Esophagus muscularis mucosa (tissue), 4 donors: ENCODE data around the gene CTNNA3. TPM values are rescaled to one million over a fixed set of nuclear protein-coding genes. Genes with fewer than 3 reads are reported as not detected.

Experiments used
- DNase-seq: peaks from one replicate; pipeline ENCODE4 v3.0.0-alpha.2; 2017; ENCODE audit errors: extremely low spot score
- H3K27ac ChIP-seq, 4 donors: fragments of 200-600 bp; sonication (generic); replicated peaks in 1 of 4; 1 replicate in 3 of 4; 2 replicates in 1 of 4; pipeline ENCODE4 v1.5.1; 2016 to 2019; ENCODE audit warnings: mild to moderate bottlenecking in 1 of 4
- H3K27me3 ChIP-seq, 4 donors: fragments of 200-600 bp; sonication (generic); one replicate each; pipeline versions ENCODE4 v1.5.1 to v1.6.0; 2016 to 2019
- H3K36me3 ChIP-seq, 4 donors: fragments of 200-600 bp; sonication (generic); one replicate each; pipeline ENCODE4 v1.5.1; 2016 to 2019
- H3K4me1 ChIP-seq, 4 donors: fragments of 200-600 bp; sonication (generic); one replicate each; pipeline ENCODE4 v1.5.1; 2016 to 2019
- H3K4me3 ChIP-seq, 4 donors: fragments of 200-600 bp; sonication (generic); 1 replicate in 2 of 4; 2 replicates in 2 of 4; pipeline ENCODE4 v1.5.1; 2016 to 2019; ENCODE audit warnings: mild to moderate bottlenecking in 4 of 4, moderate library complexity in 1 of 4
- H3K9me3 ChIP-seq, 4 donors: fragments of 200-600 bp; sonication (generic); 1 replicate in 3 of 4; 2 replicates in 1 of 4; pipeline ENCODE4 v1.5.1; 2016 to 2019
- EP300 ChIP-seq: sonication (generic); formaldehyde crosslinking; IDR thresholded peaks from one replicate; pipeline ENCODE4 v1.6.1; 2017; ENCODE audit warnings: antibody characterized with exemption
- POLR2A ChIP-seq: fragments of 450-650 bp; IDR thresholded peaks from one replicate; pipeline ENCODE4 v1.6.1; 2017; ENCODE audit warnings: antibody characterized with exemption, moderate library complexity, mild to moderate bottlenecking, low read depth
- POLR2AphosphoS5 ChIP-seq, 2 donors: sonication (generic); formaldehyde crosslinking; IDR thresholded peaks; one replicate each; pipeline ENCODE4 v1.6.1; 2017; ENCODE audit warnings: antibody characterized with exemption in 2 of 2
- WGBS: methylation state at CpG from one replicate; pipeline ENCODE4 v1.1.5; 2018; 5-methylcytosine and 5-hydroxymethylcytosine counted together
- intact Hi-C: fragments of 100-400 bp; cut with DNase I; formaldehyde crosslinking; loops from one replicate; pipeline ENCODE4 v1.15.1; 2023
- total RNA-seq, 4 donors: library from RNA; depleted of rRNA; stranded (reverse); fragments of >200 nt; gene quantifications; one replicate each; pipeline versions ENCODE4 v1.1.0 to v1.2.1, GENCODE V29; 2016
- TF ChIP-seq, protein P1 (sequence below), 3 experiments: fragments of 200-600 bp in 2 of 3; fragments of 450-650 bp in 1 of 3; sonication (generic) in 2 of 3; IDR thresholded peaks; one replicate each; pipeline ENCODE4 v1.5.1; 2017 to 2019; ENCODE audit warnings: antibody characterized with exemption in 3 of 3, mild to moderate bottlenecking in 2 of 3, moderate library complexity in 1 of 3

The CTNNA3 gene
- total RNA-seq, 4 donors from 2014 or later, result 5.1 to 27.8 (median 17.6) TPM

DNA sequence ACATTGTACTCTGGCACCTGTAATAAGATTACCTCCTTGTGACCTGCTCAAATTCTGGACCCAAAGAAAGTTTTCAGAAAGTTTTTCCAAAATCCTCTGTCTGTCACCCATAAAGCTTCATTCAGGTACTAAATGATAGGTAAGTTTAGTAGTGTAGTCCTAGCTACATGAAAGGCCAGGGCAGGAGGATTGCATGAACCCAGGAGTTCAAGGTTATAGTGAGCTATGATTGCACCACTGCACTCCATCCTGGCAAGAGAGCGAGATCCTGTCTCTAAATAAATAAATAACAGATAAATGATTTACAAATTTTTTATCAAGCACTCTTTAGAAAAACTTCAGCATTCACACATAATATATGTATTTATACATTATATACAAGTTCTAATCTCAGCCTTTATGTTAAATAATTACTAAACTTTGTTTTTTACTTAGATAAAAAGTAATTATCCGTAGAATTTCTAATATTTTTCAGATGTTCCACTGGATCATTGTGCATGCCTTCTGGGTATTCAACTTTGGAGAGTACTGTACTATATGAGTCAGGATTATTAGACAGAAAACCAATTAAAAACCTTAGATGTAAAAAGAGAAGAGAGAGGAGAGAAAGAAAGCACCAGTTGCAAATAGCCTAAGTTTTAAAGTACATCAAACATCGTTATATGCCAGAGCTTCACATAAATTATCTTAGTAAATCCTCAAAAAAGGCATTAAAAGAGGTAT, 407.1 kb downstream of the CTNNA3 start:
- Histone ChIP-seq H3K9me3 (no peaks in the 10 kb centered on the region), H3K27ac (no peak overlapping the region), H3K27me3 (no peaks in the 10 kb centered on the region), H3K4me3 (no peak overlapping the region), H3K4me1 (no peaks in the 10 kb centered on the region), H3K36me3 (no peaks in the 10 kb centered on the region)
- intact Hi-C loops, result no loop called here
- DNase-seq, result no peak
- TF ChIP-seq POLR2AphosphoS5 (IDR thresholded peaks at IDR 0.05) (no peak), EP300 (no peak), POLR2A (no peak)
- TF ChIP-seq, protein P1, sequence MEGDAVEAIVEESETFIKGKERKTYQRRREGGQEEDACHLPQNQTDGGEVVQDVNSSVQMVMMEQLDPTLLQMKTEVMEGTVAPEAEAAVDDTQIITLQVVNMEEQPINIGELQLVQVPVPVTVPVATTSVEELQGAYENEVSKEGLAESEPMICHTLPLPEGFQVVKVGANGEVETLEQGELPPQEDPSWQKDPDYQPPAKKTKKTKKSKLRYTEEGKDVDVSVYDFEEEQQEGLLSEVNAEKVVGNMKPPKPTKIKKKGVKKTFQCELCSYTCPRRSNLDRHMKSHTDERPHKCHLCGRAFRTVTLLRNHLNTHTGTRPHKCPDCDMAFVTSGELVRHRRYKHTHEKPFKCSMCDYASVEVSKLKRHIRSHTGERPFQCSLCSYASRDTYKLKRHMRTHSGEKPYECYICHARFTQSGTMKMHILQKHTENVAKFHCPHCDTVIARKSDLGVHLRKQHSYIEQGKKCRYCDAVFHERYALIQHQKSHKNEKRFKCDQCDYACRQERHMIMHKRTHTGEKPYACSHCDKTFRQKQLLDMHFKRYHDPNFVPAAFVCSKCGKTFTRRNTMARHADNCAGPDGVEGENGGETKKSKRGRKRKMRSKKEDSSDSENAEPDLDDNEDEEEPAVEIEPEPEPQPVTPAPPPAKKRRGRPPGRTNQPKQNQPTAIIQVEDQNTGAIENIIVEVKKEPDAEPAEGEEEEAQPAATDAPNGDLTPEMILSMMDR (IDR thresholded peaks at IDR 0.05), result no peak
- 88% methylated on average over 3 of the region's 3 CpGs for WGBS

DNA sequence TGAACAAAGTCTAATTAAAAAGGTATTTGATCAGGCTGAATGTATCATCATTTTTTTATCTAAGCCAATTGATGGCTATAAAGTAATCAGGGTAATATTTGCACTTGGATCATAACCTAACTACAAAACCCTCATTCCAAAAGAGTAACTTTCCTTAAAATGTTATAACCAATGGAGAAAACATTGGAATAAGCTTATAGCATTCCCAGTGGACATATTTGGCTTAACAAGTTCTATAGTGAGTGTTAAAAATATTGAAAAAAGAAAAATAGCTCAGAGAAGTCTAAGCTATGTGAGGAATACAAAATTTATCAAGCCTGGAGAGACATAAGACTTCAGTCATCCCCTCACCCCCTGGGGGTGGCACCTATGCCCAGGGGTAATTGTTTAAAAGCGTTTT, 411.4 kb downstream of the CTNNA3 start:
- WGBS, result 67% methylated on average over 1 of the region's 1 CpG
- H3K9me3 ChIP-seq, result no peaks in the 10 kb centered on the region
- TF ChIP-seq, protein P1 (IDR thresholded peaks at IDR 0.05), result no peak
- TF ChIP-seq POLR2AphosphoS5 (IDR thresholded peaks at IDR 0.05) (no peak), EP300 (no peak), POLR2A (no peak)
- no peak overlapping the region for H3K4me3 ChIP-seq
- no peak overlapping the region for H3K27ac ChIP-seq
- intact Hi-C loops, result no loop called here
- no peak for DNase-seq
- no peaks in the 10 kb centered on the region for H3K4me1 ChIP-seq
- no peaks in the 10 kb centered on the region for H3K27me3 ChIP-seq
- no peaks in the 10 kb centered on the region for H3K36me3 ChIP-seq

DNA sequence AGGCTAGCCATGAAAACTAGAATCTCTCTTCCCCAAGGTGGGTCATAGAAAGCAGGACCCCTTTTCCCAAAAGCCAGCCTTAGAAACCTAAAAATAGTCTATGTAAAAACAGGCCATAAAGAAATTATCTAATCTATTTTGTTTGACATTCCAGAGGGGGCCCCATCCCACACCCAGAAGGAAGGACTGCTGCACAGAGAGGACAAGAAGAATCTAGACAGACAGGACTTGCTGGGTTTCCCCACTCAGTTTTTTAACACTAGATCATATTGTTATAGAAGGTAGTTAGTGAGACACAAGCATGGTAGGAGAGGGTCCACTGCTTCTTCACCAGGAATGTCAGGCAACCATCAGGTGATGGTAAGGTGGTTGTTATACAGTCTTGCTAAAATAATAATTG, 413.1 kb downstream of the CTNNA3 start:
- Histone ChIP-seq H3K27ac (no peak overlapping the region), H3K9me3 (no peaks in the 10 kb centered on the region), H3K36me3 (no peaks in the 10 kb centered on the region), H3K4me3 (no peak overlapping the region), H3K27me3 (no peaks in the 10 kb centered on the region), H3K4me1 (no peaks in the 10 kb centered on the region)
- DNase-seq, result no peak
- TF ChIP-seq POLR2AphosphoS5 (IDR thresholded peaks at IDR 0.05) (no peak), POLR2A (no peak), EP300 (no peak)
- TF ChIP-seq, protein P1 (IDR thresholded peaks at IDR 0.05), result no peak
- intact Hi-C loops, result no loop called here

DNA sequence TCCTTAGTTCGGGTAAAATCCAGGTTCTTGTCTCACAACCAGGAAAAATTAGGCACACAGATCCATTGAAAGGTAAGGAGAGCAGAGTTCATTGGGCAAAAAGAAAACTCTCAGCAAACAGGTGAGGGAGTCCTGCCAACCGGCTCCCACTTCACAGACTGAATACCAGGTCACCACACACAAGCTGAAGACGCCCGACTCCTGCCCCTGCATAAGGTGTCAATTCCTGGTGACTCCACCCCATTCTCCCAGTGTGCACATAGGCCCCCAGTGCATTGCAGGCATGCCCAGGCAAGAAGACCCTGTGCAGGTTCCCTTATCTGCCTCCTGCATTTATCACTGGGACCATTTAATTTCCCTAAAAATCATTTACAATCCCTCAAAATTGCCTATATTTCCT, 415.6 kb downstream of the CTNNA3 start:
- Histone ChIP-seq H3K27ac (no peak overlapping the region), H3K4me1 (no peaks in the 10 kb centered on the region), H3K27me3 (no peaks in the 10 kb centered on the region), H3K36me3 (no peaks in the 10 kb centered on the region), H3K9me3 (no peaks in the 10 kb centered on the region), H3K4me3 (no peak overlapping the region)
- DNase-seq, result no peak
- WGBS, result 89% methylated on average over 4 of the region's 4 CpGs
- TF ChIP-seq POLR2A (no peak), EP300 (no peak), POLR2AphosphoS5 (IDR thresholded peaks at IDR 0.05) (no peak)
- TF ChIP-seq, protein P1 (IDR thresholded peaks at IDR 0.05), result no peak
- intact Hi-C loops, result no loop called here

DNA sequence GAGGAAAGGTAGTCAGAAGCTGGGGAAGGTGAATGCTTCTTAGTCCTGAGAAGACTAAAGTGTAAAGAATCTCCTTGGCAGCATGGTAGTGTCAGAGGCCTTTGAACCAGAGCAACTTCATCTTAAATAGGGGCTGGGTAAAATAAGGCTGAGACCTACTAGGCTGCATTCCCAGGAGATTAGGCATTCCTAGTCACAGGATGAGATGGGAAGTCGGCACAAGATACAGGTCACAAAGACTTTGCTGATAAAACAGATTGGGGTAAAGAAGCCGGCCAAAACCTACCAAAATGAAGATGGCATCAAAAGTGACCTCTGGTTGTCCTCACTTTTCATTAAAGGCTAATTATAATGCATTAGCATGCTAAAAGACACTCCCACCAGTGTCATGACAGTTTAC, 418.6 kb downstream of the CTNNA3 start:
- H3K9me3 ChIP-seq, result no peaks in the 10 kb centered on the region
- no peak for DNase-seq
- H3K36me3 ChIP-seq, result no peaks in the 10 kb centered on the region
- no peaks in the 10 kb centered on the region for H3K4me1 ChIP-seq
- intact Hi-C loops, result no loop called here
- H3K4me3 ChIP-seq, result no peak overlapping the region
- H3K27ac ChIP-seq, result no peak overlapping the region
- WGBS, result 84% methylated on average over 2 of the region's 2 CpGs
- no peaks in the 10 kb centered on the region for H3K27me3 ChIP-seq
- no peak for TF ChIP-seq POLR2AphosphoS5 (IDR thresholded peaks at IDR 0.05)
- TF ChIP-seq, protein P1 (IDR thresholded peaks at IDR 0.05), result no peak
- no peak for TF ChIP-seq EP300
- no peak for TF ChIP-seq POLR2A
